Measurements from ENCODE around the gene ABHD8.

GRCh38 chr19:17303940-17304267 is 679 bp upstream of the ABHD8 start:
- TF ChIP-seq GATA2 (IDR thresholded peaks at IDR 0.05; ENCODE audit: low read depth, low read length) (no peak), GATA3 (IDR thresholded peaks at IDR 0.05; ENCODE audit: low read depth, low read length) (no peak)

All from SH-SY5Y (cell line).